OCI-LY1 (cell line): ENCODE measurements around the gene TFEC.

ENCODE experiments used
- H2AFZ ChIP-seq: fragments of 200-600 bp; sonication (generic), shearing (Covaris generic); 2 replicates; pipeline ENCODE4 v1.6.0; 2014; ENCODE audit warnings: antibody characterized with exemption, mild to moderate bottlenecking, low read length
- H3F3A ChIP-seq: fragments of 200-600 bp; sonication (generic), shearing (Covaris generic); 2 replicates; pipeline ENCODE4 v1.6.0; 2014; ENCODE audit warnings: mild to moderate bottlenecking, antibody characterized with exemption, low read length, moderate library complexity; ENCODE audit not compliant: insufficient read depth
- H3K27ac ChIP-seq: fragments of 200-600 bp; sonication (generic); 2 replicates; pipeline ENCODE4 v1.5.1; 2014; ENCODE audit warnings: low read length, mixed run types, mild to moderate bottlenecking, low read depth; ENCODE audit not compliant: poor library complexity, severe bottlenecking
- H3K27me3 ChIP-seq: fragments of 200-600 bp; sonication (generic); 2 replicates; pipeline ENCODE4 v1.6.0; 2014; ENCODE audit warnings: antibody characterized with exemption, mild to moderate bottlenecking, low read length, moderate library complexity; ENCODE audit not compliant: insufficient read depth
- H3K36me3 ChIP-seq: fragments of 200-600 bp; sonication (generic); 2 replicates; pipeline ENCODE4 v1.6.1; 2014; ENCODE audit warnings: mild to moderate bottlenecking, antibody characterized with exemption, low read length, moderate library complexity, mixed read lengths; ENCODE audit not compliant: insufficient read depth
- H3K4me1 ChIP-seq: fragments of 200-600 bp; sonication (generic); 2 replicates; pipeline ENCODE4 v1.5.1; 2014; ENCODE audit warnings: mild to moderate bottlenecking, low read length, moderate library complexity; ENCODE audit not compliant: insufficient read depth, severe bottlenecking
- H3K4me2 ChIP-seq: fragments of 200-600 bp; sonication (generic), shearing (Covaris generic); 2 replicates; pipeline ENCODE4 v1.6.1; 2014; ENCODE audit warnings: low read length
- H3K4me3 ChIP-seq: fragments of 200-600 bp; sonication (generic); 2 replicates; pipeline ENCODE4 v1.5.1; 2014; ENCODE audit warnings: low read length, low read depth, mild to moderate bottlenecking, mixed read lengths; ENCODE audit not compliant: poor library complexity, severe bottlenecking
- H3K79me2 ChIP-seq: fragments of 200-600 bp; shearing (Covaris generic); 2 replicates; pipeline ENCODE4 v1.6.1; 2016; ENCODE audit warnings: mixed run types, low read length, mixed read lengths; ENCODE audit not compliant: insufficient read depth
- H3K9ac ChIP-seq: fragments of 200-600 bp; sonication (generic), shearing (Covaris generic); 2 replicates; pipeline ENCODE4 v1.6.1; 2014; ENCODE audit warnings: mild to moderate bottlenecking, low read length, mixed read lengths
- H3K9me2 ChIP-seq: fragments of 200-600 bp; sonication (generic), shearing (Covaris generic); 2 replicates; pipeline ENCODE4 v1.6.1; 2014; ENCODE audit warnings: low read depth, mild to moderate bottlenecking, low read length, mixed read lengths
- H3K9me3 ChIP-seq: fragments of 200-600 bp; shearing (Covaris generic); 2 replicates; pipeline ENCODE4 v1.6.1; 2014; ENCODE audit warnings: low read length, mixed read lengths
- H4K20me1 ChIP-seq: fragments of 200-600 bp; sonication (generic), shearing (Covaris generic); 2 replicates; pipeline ENCODE4 v1.6.0; 2016; ENCODE audit warnings: mild to moderate bottlenecking, low read length; ENCODE audit not compliant: insufficient read depth
- EZH2 ChIP-seq: fragments of 200-600 bp; sonication (generic), shearing (Covaris generic); IDR thresholded peaks from 2 replicates; pipeline ENCODE4 v1.8.0; 2017; ENCODE audit warnings: borderline replicate concordance, mixed run types, mild to moderate bottlenecking, antibody characterized with exemption, low read length, moderate library complexity, mixed read lengths
- TF ChIP-seq, protein P1 (sequence below): fragments of 200-600 bp; sonication (generic), shearing (Covaris generic); IDR thresholded peaks from 2 replicates; pipeline ENCODE4 v1.5.1; 2017; ENCODE audit warnings: mild to moderate bottlenecking, antibody characterized with exemption, low read length, moderate library complexity, mixed read lengths

TFEC gene

DNA sequence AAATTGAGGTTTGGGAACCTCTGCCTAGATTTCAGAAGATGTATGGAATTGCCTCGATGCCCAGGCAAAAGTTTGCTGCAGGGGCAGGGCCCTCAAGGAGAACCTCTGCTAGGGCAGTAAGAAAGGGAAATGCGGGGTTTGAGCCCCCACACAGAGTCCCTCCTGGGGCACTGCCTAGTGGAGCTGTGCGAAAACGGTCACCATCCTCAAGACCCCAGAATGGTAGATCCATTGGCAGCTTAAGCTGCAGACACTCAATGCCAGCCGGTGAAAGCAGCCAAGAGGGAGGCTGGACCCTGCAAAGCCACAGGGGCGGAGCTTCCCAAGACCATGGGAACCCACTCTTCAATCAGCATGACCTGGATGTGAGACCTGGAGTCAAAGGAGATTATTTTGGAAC, 15.0 kb upstream of the TFEC start:
- no peak for TF ChIP-seq EZH2
- TF ChIP-seq, protein P1, sequence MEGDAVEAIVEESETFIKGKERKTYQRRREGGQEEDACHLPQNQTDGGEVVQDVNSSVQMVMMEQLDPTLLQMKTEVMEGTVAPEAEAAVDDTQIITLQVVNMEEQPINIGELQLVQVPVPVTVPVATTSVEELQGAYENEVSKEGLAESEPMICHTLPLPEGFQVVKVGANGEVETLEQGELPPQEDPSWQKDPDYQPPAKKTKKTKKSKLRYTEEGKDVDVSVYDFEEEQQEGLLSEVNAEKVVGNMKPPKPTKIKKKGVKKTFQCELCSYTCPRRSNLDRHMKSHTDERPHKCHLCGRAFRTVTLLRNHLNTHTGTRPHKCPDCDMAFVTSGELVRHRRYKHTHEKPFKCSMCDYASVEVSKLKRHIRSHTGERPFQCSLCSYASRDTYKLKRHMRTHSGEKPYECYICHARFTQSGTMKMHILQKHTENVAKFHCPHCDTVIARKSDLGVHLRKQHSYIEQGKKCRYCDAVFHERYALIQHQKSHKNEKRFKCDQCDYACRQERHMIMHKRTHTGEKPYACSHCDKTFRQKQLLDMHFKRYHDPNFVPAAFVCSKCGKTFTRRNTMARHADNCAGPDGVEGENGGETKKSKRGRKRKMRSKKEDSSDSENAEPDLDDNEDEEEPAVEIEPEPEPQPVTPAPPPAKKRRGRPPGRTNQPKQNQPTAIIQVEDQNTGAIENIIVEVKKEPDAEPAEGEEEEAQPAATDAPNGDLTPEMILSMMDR: no peak
- H3K27me3 ChIP-seq: no peaks in the 10 kb centered on the region
- H2AFZ ChIP-seq: no peak overlapping the region
- no peaks in the 10 kb centered on the region for H3K4me1 ChIP-seq
- H4K20me1 ChIP-seq: no peaks in the 10 kb centered on the region
- H3K4me3 ChIP-seq: no peak overlapping the region
- no peaks in the 10 kb centered on the region; the same call in 1 of the 2 replicates for H3F3A ChIP-seq
- H3K9me2 ChIP-seq: no peaks in the 10 kb centered on the region
- H3K36me3 ChIP-seq: no peaks in the 10 kb centered on the region
- no peak overlapping the region for H3K9ac ChIP-seq
- H3K9me3 ChIP-seq: no peaks in the 10 kb centered on the region
- H3K79me2 ChIP-seq: no peaks in the 10 kb centered on the region
- no peak overlapping the region for H3K4me2 ChIP-seq
- H3K27ac ChIP-seq: no peak overlapping the region

DNA sequence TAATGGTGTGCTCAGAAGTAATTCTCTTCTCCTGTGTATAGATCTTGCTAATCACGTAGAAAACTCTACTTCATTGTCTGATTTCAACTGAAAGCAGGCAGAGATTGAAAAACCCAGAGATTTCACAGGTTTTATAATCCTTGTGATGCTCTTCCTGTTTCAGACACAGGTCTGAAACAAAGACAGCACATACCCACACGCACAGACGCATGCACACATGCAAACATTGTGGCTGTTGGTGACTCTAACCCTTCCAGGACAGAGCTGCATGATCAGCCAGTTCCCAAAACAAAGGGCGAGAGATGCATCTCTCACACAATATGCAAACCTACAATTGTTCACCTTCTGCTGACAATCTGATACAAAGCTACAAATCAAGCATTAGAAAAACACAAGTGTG, 11.1 kb upstream of the TFEC start:
- no peaks in the 10 kb centered on the region for H3K79me2 ChIP-seq
- H3K4me1 ChIP-seq: no peaks in the 10 kb centered on the region
- H3K9ac ChIP-seq: no peak overlapping the region
- no peaks in the 10 kb centered on the region for H3K27me3 ChIP-seq
- no peaks in the 10 kb centered on the region for H3K9me2 ChIP-seq
- H3K27ac ChIP-seq: no peak overlapping the region
- no peak overlapping the region for H3K4me3 ChIP-seq
- H3F3A ChIP-seq: no peaks in the 10 kb centered on the region; the same call in 1 of the 2 replicates
- H4K20me1 ChIP-seq: no peaks in the 10 kb centered on the region
- no peak overlapping the region for H2AFZ ChIP-seq
- no peak overlapping the region for H3K4me2 ChIP-seq
- no peaks in the 10 kb centered on the region for H3K9me3 ChIP-seq
- H3K36me3 ChIP-seq: no peaks in the 10 kb centered on the region
- TF ChIP-seq, protein P1: no peak
- TF ChIP-seq EZH2: no peak

DNA sequence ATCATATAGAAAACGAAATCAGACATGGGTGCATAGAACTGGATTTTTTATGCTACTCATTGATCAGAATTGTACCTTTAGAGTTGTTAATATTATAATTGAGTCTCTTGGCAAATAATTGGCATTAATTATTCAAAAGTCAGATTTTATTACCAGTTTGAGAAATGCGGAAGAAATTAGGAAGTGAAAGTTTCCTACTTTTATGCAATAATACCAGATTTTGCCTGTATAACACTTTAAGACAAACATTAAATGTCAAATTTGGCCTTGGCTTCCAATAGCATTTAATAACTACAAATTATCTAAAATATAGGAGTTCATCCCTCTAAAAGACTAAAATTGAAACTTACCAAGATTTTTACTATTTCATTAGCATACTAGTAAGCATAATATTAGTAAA, 6.8 kb upstream of the TFEC start:
- H3F3A ChIP-seq: no peaks in the 10 kb centered on the region
- no peaks in the 10 kb centered on the region for H3K79me2 ChIP-seq
- no peaks in the 10 kb centered on the region for H3K9me3 ChIP-seq
- H3K4me1 ChIP-seq: no peaks in the 10 kb centered on the region
- TF ChIP-seq EZH2: no peak
- no peak overlapping the region for H3K9ac ChIP-seq
- H3K4me3 ChIP-seq: no peak overlapping the region
- no peaks in the 10 kb centered on the region for H3K9me2 ChIP-seq
- H2AFZ ChIP-seq: no peak overlapping the region
- H3K4me2 ChIP-seq: no peak overlapping the region
- no peaks in the 10 kb centered on the region for H3K27me3 ChIP-seq
- H3K27ac ChIP-seq: no peak overlapping the region
- H3K36me3 ChIP-seq: no peaks in the 10 kb centered on the region
- H4K20me1 ChIP-seq: no peaks in the 10 kb centered on the region

DNA sequence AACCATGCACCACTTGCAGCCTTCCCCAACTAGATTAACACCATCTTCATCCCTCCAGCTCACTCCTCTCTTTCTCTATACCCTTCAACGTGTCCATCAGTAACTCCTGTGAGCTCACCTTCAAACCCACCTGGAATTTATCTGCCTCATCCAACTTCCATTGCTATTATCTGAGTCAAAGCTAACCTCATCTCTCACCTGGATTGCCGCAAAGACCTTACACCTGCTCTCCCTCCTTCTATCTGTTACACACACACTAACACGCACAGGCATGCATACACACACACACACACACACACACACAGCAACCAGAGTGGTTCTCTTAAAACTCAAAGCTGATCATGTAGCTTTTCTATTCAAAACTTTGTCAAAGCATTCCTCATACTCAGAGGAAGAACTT, 3.8 kb upstream of the TFEC start:
- Histone ChIP-seq H3K36me3 (no peaks in the 10 kb centered on the region), H3K79me2 (no peaks in the 10 kb centered on the region)
- TF ChIP-seq, protein P1: no peak
- no peak for TF ChIP-seq EZH2

More for the DNA sequence above, 3.8 kb upstream of the TFEC start:
- Histone ChIP-seq H3K4me1 (no peaks in the 10 kb centered on the region), H3K4me3 (no peak overlapping the region), H3K9me3 (no peaks in the 10 kb centered on the region), H3F3A (no peaks in the 10 kb centered on the region), H3K4me2 (no peak overlapping the region), H4K20me1 (no peaks in the 10 kb centered on the region), H2AFZ (no peak overlapping the region), H3K9me2 (no peaks in the 10 kb centered on the region), H3K9ac (no peak overlapping the region), H3K27ac (no peak overlapping the region), H3K27me3 (no peaks in the 10 kb centered on the region)
